ENCODE measurements around the gene CEP164.
"Not testable (repeated sequence)": the region's sequence is repeated elsewhere in the genome, so short reads cannot be mapped to it uniquely, and the experiment has no call there.

The CEP164 gene

DNA sequence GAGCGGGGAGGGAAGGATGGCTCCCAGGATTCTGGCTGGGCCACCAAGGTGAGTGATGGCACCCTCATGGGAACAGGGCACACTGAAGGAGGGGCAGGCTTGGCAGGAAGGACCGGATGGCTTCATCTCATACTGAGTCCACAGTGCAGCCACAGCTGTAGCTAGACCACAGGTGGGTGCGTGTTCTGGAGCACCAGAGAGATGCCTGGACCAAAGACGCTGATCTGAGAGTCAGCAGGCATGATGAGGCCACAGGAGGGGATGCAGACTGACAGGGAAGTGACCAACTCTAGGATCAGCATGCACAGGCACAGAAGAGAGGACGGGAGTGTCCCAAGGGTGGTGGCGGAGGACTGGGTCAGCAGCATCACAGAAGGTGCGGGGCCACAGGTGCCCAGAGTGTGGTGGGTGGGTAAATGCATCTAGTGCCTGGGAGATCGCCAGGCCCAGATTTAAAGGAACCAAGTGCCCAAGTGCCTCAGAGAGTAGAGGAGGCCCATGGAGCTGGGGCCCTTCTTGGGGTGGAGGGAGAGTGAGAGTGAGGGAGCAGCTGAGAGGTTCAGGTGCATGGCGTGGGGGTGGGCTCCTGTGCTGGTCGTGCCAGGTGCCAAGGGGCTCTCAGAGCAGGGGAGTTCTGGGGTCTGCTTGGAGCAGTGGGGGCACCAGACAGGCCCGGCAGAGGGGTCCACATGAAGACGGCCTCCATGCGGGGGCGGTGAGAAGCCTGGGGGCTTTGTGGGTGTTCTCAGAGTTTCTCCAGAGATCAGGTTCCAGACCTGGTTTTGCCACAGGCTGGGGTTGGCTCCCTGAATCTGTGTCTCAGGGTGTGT, 113.7 kb downstream of the CEP164 start:
- DNase-seq (ENCODE audit: low read depth in 2 of 2) = no peak

DNA sequence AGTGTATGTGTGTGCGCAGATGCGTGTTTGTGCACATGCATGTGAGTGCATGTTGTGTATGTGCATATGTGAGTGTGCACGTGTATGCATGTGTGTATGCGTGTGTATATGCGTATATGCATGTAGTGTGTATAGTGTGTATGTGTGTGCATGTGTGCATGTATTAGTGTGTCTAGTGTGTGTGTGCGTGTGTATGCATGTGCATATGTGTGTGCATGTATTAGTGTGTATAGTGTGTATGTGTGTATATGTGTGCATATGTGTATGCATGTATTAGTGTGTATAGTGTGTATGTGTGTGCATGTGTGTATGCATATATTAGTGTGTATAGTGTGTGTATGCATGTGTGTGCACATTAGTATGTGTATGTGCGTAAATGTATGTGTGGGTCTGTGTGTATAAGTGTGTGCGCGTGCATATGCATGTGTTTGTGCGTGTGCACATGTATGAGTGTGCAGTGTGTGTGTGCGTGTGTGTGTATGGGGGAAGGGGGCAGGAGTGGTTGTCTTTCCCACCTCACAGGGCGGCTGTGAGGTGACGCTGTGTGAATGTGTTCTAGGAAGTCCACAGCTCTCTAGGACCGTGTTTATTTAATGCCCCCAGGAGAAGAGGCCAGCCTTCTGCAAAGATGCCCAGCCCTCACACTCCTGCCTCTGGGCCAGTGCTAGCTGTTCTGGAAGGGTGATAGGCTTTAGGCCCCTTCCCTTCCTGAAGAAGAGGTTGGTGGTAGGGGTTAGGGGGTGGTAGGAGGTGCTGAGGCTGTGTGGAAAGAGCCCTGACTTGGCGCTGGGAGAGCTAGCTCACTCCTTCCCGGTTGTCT, 114.6 kb downstream of the CEP164 start:
- DNase-seq (ENCODE audit: low read depth in 2 of 2) = no peak

- DNase-seq (ENCODE audit: low read depth in 2 of 2) = no peak
These were observed 115.2 kb downstream of the CEP164 start for GRCh38 chr11:117442869-117443239.

DNA sequence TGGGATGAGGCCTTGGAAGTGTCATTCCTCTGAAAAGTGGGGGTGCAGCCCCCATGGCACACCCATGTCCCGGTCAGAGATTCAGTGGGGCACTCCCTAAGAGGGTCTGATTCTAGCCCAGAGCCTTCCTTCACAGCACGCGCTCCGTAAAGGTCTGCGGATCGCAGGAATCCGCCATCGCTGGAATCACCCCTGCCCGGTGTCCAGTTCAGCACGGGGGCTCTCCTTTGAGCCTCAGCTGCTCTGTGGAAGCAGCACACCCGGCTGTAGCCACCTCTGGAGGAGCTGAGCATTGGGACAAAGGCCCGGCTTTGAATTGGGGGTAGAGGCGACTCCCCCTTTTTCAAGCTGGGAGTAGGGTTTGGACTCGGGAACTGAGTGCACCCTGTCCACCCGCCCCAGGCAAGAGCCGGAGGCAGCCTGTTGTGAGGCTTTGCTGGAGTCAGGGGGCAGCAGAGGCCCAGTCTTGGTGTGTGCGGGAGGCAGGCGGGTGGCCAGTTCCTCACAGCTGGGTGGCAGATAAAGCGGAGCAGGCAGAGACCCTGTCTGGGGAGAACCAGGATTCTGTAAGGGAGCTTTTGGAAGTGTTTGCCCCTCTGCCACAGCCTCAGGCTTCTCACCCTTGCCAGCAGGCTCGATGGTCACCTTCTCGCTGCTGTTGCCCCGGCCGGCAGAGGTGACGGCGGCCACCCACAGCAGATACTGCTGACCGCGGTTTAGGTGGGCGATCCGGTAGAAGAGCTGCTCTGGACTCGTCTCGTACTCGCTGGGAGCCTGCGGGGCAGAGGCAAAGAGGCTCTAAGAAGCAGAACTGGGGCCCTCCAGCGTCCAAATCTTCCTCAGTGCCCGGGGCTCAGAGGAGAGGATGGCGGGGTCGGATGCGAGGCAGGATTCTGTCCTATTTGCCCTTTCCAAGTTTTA, 115.9 kb downstream of the CEP164 start:
- DNase-seq (ENCODE audit: low read depth in 2 of 2) = no peak

DNA sequence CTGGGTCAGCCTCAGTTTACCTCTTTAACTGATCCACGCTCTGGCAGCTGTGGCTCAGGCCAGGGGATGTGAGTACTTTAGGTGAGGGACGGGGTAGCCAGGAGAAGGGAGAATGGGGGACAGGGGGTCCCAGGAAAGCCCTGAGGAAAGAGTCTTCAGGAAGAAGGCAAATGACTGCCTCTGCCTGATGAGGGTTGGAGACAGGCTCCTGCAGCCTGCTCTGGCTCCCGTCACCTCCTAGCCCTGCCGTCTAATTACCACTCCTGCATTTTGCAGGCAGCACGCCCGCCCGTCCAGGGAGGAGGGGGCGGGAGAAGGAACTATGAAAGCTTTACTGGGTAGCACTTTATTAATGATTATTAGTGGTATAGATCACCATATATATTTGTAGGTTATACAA, 116.6 kb downstream of the CEP164 start:
- no peak for DNase-seq (ENCODE audit: low read depth in 2 of 2)

GRCh38 chr11:117444711-117445658, 117.3 kb downstream of the CEP164 start:
- no peak for DNase-seq (ENCODE audit: low read depth in 2 of 2)

GRCh38 chr11:117449111-117449693, 121.5 kb downstream of the CEP164 start:
- no peak for DNase-seq (ENCODE audit: low read depth in 2 of 2)

DNA sequence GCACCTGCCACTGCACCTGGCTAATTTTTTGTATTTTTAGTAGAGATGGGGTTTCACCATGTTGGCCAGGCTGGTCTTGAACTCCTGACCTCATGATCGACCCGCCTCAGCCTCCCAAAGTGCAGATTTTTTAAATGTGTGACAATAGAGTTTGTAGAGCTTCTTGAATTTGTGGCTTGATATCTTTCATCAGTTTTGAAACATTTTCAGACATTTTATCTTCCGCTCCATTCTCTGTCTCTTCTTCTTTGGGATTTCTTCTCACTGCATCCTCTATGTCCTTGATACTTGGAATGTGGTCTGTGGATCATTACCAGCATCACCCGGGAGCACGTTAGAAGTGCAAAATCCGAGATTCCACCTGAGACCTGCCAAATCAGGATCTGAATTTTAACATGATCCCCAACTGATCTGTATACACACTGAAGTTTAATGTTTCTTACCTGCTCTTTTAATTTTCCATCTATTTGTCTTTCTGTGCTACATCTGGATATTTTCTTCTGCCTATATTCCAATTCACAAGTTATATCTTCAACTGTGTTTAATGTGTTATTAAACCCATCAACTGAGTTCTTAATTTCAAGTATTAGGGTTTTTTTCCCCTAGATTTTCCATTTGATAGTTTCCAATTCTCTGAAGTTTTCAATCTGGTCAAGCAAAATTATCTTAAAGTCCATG, 126.4 kb downstream of the CEP164 start:
- DNase-seq (ENCODE audit: low read depth in 2 of 2) = no peak

- no peak for DNase-seq (ENCODE audit: low read depth in 2 of 2)
These were observed 126.9 kb downstream of the CEP164 start for GRCh38 chr11:117454564-117454917.

DNA sequence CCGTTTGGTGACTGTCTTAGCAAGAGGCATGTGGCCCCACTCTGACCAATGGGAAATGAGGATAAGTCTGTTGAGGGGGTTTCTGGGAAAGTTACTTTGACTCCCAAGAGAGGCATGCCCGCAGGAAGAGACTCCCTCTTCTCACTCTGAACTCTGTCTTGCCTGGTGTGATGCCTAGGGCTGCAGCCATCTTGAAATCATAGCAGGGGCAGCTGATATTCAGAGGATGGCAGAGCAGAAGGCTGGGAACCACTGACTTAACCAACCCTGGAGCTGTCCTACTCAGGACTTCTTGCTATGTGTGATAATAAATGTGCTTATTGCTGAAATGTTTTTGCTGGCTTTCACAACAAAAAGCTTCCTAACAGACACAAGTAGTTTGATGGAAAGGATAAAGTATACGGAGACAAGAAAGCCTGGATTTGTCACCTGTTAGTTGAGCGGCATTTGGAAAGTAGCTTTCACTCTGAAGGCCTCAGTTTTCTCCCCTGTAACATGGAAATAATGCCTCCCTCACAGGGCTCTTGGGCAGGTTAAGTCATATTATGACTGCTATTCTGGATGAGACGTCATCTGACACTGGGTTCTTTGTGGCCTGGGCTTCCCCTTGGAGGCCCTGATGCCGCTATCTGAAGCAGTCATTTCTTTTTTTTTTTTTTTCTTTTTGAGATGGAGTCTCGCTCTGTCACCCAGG, 128.5 kb downstream of the CEP164 start:
- peak; percentile 24 to 36 for DNase-seq (ENCODE audit: low read depth in 2 of 2)

DNA sequence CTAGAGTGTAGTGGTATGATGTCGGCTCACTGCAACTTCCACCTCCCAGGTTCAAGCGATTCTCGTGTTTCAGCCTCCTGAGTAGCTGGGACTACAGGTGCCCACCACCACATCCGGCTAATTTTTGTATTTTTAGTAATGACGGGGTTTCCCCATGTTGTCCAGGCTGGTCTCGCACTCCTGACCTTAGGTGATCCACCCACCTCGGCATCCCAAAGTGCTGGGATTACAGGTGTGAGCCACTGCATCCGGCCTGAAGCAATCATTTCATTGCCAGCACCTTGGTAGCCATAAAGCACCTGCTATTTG, 129.0 kb downstream of the CEP164 start:
- DNase-seq (ENCODE audit: low read depth in 2 of 2) = not testable (repeated sequence)

GRCh38 chr11:117457031-117457785, 129.6 kb downstream of the CEP164 start:
- no peak for DNase-seq (ENCODE audit: low read depth in 2 of 2)

DNA sequence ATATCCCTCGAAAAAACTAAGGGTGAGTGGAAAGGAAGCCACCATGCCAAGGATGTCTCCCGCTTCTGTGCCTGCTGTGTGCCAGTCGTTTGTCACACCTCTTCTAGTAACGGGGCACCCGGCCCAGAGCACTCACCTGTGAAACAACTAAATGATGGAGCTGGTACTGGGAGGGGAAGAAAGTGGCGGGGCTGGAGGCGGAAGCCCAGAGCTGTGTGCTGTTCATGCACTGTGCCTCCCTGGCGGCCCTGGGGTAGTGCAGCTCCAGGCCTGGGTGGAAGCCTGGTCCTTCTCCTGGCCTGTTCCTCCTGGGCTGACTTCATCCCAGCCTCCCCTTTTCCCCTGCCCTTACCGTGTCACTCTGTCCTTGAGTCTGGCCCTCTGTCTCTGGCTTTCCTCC, 130.2 kb downstream of the CEP164 start:
- DNase-seq (ENCODE audit: low read depth in 2 of 2) = no peak

GRCh38 chr11:117458275-117459122, 130.8 kb downstream of the CEP164 start:
- peak in 1 of 2 donors; percentile 35 for DNase-seq (ENCODE audit: low read depth in 2 of 2)

- no peak for DNase-seq (ENCODE audit: low read depth in 2 of 2)
These were observed 131.7 kb downstream of the CEP164 start for GRCh38 chr11:117459123-117459978.

GRCh38 chr11:117459979-117460300, 132.3 kb downstream of the CEP164 start:
- no peak for DNase-seq (ENCODE audit: low read depth in 2 of 2)

Data from stimulated activated CD4-positive, alpha-beta T cell treated with anti-CD3 and anti-CD28 coated beads, Interleukin-15, amount 100 ng/mL, for 48 hours (primary cell).